Neural crest cell (in vitro differentiated cells): ENCODE results near the gene SEC16A. TPM values are rescaled to one million over a fixed set of nuclear protein-coding genes. Genes with fewer than 3 reads are reported as not detected.

Source experiments
- DNase-seq: peaks from one replicate; pipeline ENCODE4 v3.0.0; 2021; ENCODE audit warnings: low read depth, mixed read lengths, low spot score
- H3K27ac Mint-ChIP-seq: one replicate; pipeline ENCODE4 v1.8.0; 2021; ENCODE audit warnings: mild to moderate bottlenecking, mixed read lengths; ENCODE audit not compliant: unreplicated experiment
- H3K27me3 Mint-ChIP-seq: 2 replicates; pipeline ENCODE4 v1.8.0; 2021; ENCODE audit warnings: low read depth, mild to moderate bottlenecking, mixed read lengths
- H3K36me3 Mint-ChIP-seq: 2 replicates; pipeline ENCODE4 v1.8.0; 2021; ENCODE audit warnings: low read depth, mild to moderate bottlenecking, mixed read lengths
- H3K4me1 Mint-ChIP-seq: 2 replicates; pipeline ENCODE4 v1.8.0; 2021; ENCODE audit warnings: mixed read lengths
- H3K4me3 Mint-ChIP-seq: one replicate; pipeline ENCODE4 v1.8.0; 2021; ENCODE audit warnings: mild to moderate bottlenecking, mixed read lengths
- H3K9me3 Mint-ChIP-seq: 2 replicates; pipeline ENCODE4 v1.8.0; 2021; ENCODE audit warnings: mixed read lengths
- CTCF ChIP-seq: fragments of 200-600 bp; sonication (generic); conservative IDR thresholded peaks from 2 replicates; pipeline ENCODE4 v1.5.0; 2021; ENCODE audit warnings: antibody characterized with exemption, mild to moderate bottlenecking
- total RNA-seq: library from RNA; stranded (reverse); gene quantifications from 2 replicates; pipeline ENCODE4 v1.2.1, GENCODE V29; 2021

The SEC16A gene
- total RNA-seq, 1 donor from 2014 or later = 77.2 TPM

- Mint-ChIP-seq H3K4me3 (no peak overlapping the region), H3K9me3 (no peaks in the 10 kb centered on the region), H3K27ac (no peak overlapping the region), H3K4me1 (no peaks in the 10 kb centered on the region), H3K36me3 (peaks cover 2% of the 10 kb centered on the region), H3K27me3 (no peaks in the 10 kb centered on the region)
- DNase-seq = no peak
- TF ChIP-seq CTCF = no peak
Observed at GRCh38 chr9:136474021-136474640, 8.7 kb downstream of the SEC16A start.

- H3K27ac Mint-ChIP-seq = no peak overlapping the region
- TF ChIP-seq CTCF = no peak
- DNase-seq = no peak
- H3K36me3 Mint-ChIP-seq = peaks cover 2% of the 10 kb centered on the region
- H3K4me3 Mint-ChIP-seq = no peak overlapping the region
- H3K27me3 Mint-ChIP-seq = no peaks in the 10 kb centered on the region
- H3K4me1 Mint-ChIP-seq = no peaks in the 10 kb centered on the region
- H3K9me3 Mint-ChIP-seq = no peaks in the 10 kb centered on the region
Observed at GRCh38 chr9:136473354-136473721, 9.5 kb downstream of the SEC16A start.

GRCh38 chr9:136472640-136473353 lies 10.0 kb downstream of the SEC16A start:
- peaks cover 2% of the 10 kb centered on the region for H3K36me3 Mint-ChIP-seq
- H3K4me1 Mint-ChIP-seq = no peaks in the 10 kb centered on the region
- H3K4me3 Mint-ChIP-seq = no peak overlapping the region
- H3K27ac Mint-ChIP-seq = no peak overlapping the region
- H3K9me3 Mint-ChIP-seq = no peaks in the 10 kb centered on the region
- no peaks in the 10 kb centered on the region for H3K27me3 Mint-ChIP-seq
- no peak for DNase-seq
- no peak for TF ChIP-seq CTCF

GRCh38 chr9:136471802-136472487 lies 10.9 kb downstream of the SEC16A start:
- H3K4me3 Mint-ChIP-seq = no peak overlapping the region
- H3K27ac Mint-ChIP-seq = no peak overlapping the region
- peaks cover under 1% of the 10 kb centered on the region for H3K36me3 Mint-ChIP-seq
- H3K4me1 Mint-ChIP-seq = no peaks in the 10 kb centered on the region
- no peaks in the 10 kb centered on the region for H3K27me3 Mint-ChIP-seq
- DNase-seq = no peak
- H3K9me3 Mint-ChIP-seq = no peaks in the 10 kb centered on the region
- no peak for TF ChIP-seq CTCF

GRCh38 chr9:136470792-136471469 lies 11.9 kb downstream of the SEC16A start:
- TF ChIP-seq CTCF = no peak
- H3K4me1 Mint-ChIP-seq = no peaks in the 10 kb centered on the region
- no peak for DNase-seq
- no peak overlapping the region for H3K4me3 Mint-ChIP-seq
- H3K27me3 Mint-ChIP-seq = no peaks in the 10 kb centered on the region
- peaks cover 3% of the 10 kb centered on the region for H3K36me3 Mint-ChIP-seq
- no peaks in the 10 kb centered on the region for H3K9me3 Mint-ChIP-seq
- H3K27ac Mint-ChIP-seq = peak overlapping the region; percentile 19
